K562 (cell line): Measurements from ENCODE around the gene DNAJC17. TPM values are rescaled to one million over a fixed set of nuclear protein-coding genes. Genes with fewer than 3 reads are reported as not detected.
A peak's percentile ranks its signal among the peaks of the same experiment; 100 is the strongest.

Experiments
- CBX8 ChIP-seq: fragments of 200-600 bp; sonication (generic); IDR thresholded peaks from 2 replicates; pipeline ENCODE4 v1.6.1; 2012; ENCODE audit warnings: borderline replicate concordance, mixed run types, low read depth, mild to moderate bottlenecking, moderate library complexity, mixed read lengths, low read length, control low read depth, inconsistent platforms; ENCODE audit not compliant: poor library complexity, severe bottlenecking; ENCODE audit errors: extremely low read depth
- CEBPG ChIP-seq, 3 experiments: fragments of 200-800 bp in 1 of 3; sonication (Bioruptor generic) in 1 of 3; sonication (generic) in 1 of 3; formaldehyde crosslinking in 1 of 3; IDR thresholded peaks in 2 of 3; conservative IDR thresholded peaks in 1 of 3; 2 replicates each; pipeline versions ENCODE4 v1.6.1 to v1.8.0; 2016 to 2022; ENCODE audit warnings: missing compliant biosample characterization in 2 of 3, missing genetic modification characterization in 2 of 3, mild to moderate bottlenecking in 1 of 3, missing genetic modification reagents in 1 of 3
- EHMT2 ChIP-seq: fragments of 450-650 bp; IDR thresholded peaks from 2 replicates; pipeline ENCODE4 v1.6.1; 2018; ENCODE audit warnings: antibody characterized with exemption
- EZH2 ChIP-seq: IDR thresholded peaks from 2 replicates; pipeline ENCODE4 v1.6.1; 2012; ENCODE audit warnings: low read depth, mild to moderate bottlenecking, inconsistent platforms, low read length, borderline replicate concordance
- RCOR1 ChIP-seq, 2 experiments: IDR thresholded peaks; 2 replicates each; pipeline ENCODE4 v1.6.1; 2012; ENCODE audit warnings: low read depth in 2 of 2, low read length in 2 of 2, borderline replicate concordance in 1 of 2, improper control_type of control experiment in 1 of 2
- XRCC4 ChIP-seq: IDR thresholded peaks from one replicate; pipeline ENCODE4 v1.6.1; 2011; ENCODE audit not compliant: insufficient read depth, insufficient read length; ENCODE audit errors: extremely low read depth
- ZNF696 ChIP-seq: fragments of 250-450 bp; sonication (Bioruptor Pico); conservative IDR thresholded peaks from 2 replicates; pipeline ENCODE4 v1.4.0; 2020; ENCODE audit warnings: mild to moderate bottlenecking, moderate library complexity
- polyA plus RNA-seq, 8 experiments: library from polyadenylated mRNA; depleted of rRNA in 4 of 8; stranded (reverse) in 5 of 8; unstranded in 3 of 8; fragments of >200 nt; fragmentation: Nextera tagmentation in 2 of 8; fragmentation: Illumina TruSeq in 1 of 8; extraction: Ambion mirVana in 2 of 8; extraction: Trizol in 1 of 8; gene quantifications; 2 replicates each; pipeline versions ENCODE4 v1.2.1 to v1.2.3, GENCODE V29; 2011 to 2014; ENCODE audit warnings: inconsistent platforms in 1 of 8, missing spikeins in 1 of 8
- total RNA-seq, 7 experiments: library from RNA; depleted of rRNA in 6 of 7; stranded (reverse); fragments of >200 nt in 6 of 7; fragmentation: Illumina TruSeq in 2 of 7; extraction: Trizol in 2 of 7; gene quantifications; 2 replicates each; pipeline versions ENCODE4 v1.2.1 to v1.2.3, GENCODE V29; 2011 to 2021; ENCODE audit warnings: low replicate concordance in 1 of 7
- TF ChIP-seq, protein P1 (sequence below): sonication (generic); formaldehyde crosslinking; IDR thresholded peaks from 2 replicates; pipeline ENCODE4 v1.8.0; 2023; ENCODE audit warnings: missing genetic modification reagents, mild to moderate bottlenecking, borderline replicate concordance
- TF ChIP-seq, protein P2 (sequence below): sonication (generic); formaldehyde crosslinking; IDR thresholded peaks from 2 replicates; pipeline ENCODE4 v1.8.1; 2023; ENCODE audit warnings: mild to moderate bottlenecking, missing genetic modification reagents, moderate library complexity
- TF ChIP-seq, protein P3 (sequence below): fragments of 450-650 bp; conservative IDR thresholded peaks from 2 replicates; pipeline ENCODE4 v1.6.1; 2016; ENCODE audit warnings: missing genetic modification characterization, low read depth, mild to moderate bottlenecking, control low read depth, missing compliant biosample characterization
- TF ChIP-seq, protein P4 (sequence below): IDR thresholded peaks from 3 replicates; pipeline ENCODE4 v1.6.1; 2011; ENCODE audit warnings: borderline replicate concordance, mild to moderate bottlenecking, moderate library complexity; ENCODE audit not compliant: insufficient read length; ENCODE audit errors: extremely low read depth

Gene DNAJC17
- total and polyA plus RNA-seq, 9 of the 15 experiments (the other 6 are each of a cell fraction or from before 2014, with no cell fraction given), result 2.4 to 79.4 (median 44.2) TPM

GRCh38 chr15:40825661-40826422 lies 18.6 kb upstream of the DNAJC17 start (continued):
- TF ChIP-seq, protein P1, sequence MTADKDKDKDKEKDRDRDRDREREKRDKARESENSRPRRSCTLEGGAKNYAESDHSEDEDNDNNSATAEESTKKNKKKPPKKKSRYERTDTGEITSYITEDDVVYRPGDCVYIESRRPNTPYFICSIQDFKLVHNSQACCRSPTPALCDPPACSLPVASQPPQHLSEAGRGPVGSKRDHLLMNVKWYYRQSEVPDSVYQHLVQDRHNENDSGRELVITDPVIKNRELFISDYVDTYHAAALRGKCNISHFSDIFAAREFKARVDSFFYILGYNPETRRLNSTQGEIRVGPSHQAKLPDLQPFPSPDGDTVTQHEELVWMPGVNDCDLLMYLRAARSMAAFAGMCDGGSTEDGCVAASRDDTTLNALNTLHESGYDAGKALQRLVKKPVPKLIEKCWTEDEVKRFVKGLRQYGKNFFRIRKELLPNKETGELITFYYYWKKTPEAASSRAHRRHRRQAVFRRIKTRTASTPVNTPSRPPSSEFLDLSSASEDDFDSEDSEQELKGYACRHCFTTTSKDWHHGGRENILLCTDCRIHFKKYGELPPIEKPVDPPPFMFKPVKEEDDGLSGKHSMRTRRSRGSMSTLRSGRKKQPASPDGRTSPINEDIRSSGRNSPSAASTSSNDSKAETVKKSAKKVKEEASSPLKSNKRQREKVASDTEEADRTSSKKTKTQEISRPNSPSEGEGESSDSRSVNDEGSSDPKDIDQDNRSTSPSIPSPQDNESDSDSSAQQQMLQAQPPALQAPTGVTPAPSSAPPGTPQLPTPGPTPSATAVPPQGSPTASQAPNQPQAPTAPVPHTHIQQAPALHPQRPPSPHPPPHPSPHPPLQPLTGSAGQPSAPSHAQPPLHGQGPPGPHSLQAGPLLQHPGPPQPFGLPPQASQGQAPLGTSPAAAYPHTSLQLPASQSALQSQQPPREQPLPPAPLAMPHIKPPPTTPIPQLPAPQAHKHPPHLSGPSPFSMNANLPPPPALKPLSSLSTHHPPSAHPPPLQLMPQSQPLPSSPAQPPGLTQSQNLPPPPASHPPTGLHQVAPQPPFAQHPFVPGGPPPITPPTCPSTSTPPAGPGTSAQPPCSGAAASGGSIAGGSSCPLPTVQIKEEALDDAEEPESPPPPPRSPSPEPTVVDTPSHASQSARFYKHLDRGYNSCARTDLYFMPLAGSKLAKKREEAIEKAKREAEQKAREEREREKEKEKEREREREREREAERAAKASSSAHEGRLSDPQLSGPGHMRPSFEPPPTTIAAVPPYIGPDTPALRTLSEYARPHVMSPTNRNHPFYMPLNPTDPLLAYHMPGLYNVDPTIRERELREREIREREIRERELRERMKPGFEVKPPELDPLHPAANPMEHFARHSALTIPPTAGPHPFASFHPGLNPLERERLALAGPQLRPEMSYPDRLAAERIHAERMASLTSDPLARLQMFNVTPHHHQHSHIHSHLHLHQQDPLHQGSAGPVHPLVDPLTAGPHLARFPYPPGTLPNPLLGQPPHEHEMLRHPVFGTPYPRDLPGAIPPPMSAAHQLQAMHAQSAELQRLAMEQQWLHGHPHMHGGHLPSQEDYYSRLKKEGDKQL (CRISPR knock-in tag), result no peak
- TF ChIP-seq CEBPG (CRISPR knock-in tag; IDR thresholded peaks at IDR 0.05), result no peak
- TF ChIP-seq CEBPG (tag; conservative IDR thresholded peaks at IDR 0.05 in 1 of 2, IDR thresholded peaks at IDR 0.05 in 1 of 2), result no peak; a peak in 1 of 4 replicates
- TF ChIP-seq ZNF696, result no peak
- TF ChIP-seq, protein P2, sequence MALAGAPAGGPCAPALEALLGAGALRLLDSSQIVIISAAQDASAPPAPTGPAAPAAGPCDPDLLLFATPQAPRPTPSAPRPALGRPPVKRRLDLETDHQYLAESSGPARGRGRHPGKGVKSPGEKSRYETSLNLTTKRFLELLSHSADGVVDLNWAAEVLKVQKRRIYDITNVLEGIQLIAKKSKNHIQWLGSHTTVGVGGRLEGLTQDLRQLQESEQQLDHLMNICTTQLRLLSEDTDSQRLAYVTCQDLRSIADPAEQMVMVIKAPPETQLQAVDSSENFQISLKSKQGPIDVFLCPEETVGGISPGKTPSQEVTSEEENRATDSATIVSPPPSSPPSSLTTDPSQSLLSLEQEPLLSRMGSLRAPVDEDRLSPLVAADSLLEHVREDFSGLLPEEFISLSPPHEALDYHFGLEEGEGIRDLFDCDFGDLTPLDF, result no peak
- TF ChIP-seq, protein P3, sequence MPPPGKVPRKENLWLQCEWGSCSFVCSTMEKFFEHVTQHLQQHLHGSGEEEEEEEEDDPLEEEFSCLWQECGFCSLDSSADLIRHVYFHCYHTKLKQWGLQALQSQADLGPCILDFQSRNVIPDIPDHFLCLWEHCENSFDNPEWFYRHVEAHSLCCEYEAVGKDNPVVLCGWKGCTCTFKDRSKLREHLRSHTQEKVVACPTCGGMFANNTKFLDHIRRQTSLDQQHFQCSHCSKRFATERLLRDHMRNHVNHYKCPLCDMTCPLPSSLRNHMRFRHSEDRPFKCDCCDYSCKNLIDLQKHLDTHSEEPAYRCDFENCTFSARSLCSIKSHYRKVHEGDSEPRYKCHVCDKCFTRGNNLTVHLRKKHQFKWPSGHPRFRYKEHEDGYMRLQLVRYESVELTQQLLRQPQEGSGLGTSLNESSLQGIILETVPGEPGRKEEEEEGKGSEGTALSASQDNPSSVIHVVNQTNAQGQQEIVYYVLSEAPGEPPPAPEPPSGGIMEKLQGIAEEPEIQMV, result no peak
- TF ChIP-seq, protein P4, sequence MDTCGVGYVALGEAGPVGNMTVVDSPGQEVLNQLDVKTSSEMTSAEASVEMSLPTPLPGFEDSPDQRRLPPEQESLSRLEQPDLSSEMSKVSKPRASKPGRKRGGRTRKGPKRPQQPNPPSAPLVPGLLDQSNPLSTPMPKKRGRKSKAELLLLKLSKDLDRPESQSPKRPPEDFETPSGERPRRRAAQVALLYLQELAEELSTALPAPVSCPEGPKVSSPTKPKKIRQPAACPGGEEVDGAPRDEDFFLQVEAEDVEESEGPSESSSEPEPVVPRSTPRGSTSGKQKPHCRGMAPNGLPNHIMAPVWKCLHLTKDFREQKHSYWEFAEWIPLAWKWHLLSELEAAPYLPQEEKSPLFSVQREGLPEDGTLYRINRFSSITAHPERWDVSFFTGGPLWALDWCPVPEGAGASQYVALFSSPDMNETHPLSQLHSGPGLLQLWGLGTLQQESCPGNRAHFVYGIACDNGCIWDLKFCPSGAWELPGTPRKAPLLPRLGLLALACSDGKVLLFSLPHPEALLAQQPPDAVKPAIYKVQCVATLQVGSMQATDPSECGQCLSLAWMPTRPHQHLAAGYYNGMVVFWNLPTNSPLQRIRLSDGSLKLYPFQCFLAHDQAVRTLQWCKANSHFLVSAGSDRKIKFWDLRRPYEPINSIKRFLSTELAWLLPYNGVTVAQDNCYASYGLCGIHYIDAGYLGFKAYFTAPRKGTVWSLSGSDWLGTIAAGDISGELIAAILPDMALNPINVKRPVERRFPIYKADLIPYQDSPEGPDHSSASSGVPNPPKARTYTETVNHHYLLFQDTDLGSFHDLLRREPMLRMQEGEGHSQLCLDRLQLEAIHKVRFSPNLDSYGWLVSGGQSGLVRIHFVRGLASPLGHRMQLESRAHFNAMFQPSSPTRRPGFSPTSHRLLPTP, result no peak
- TF ChIP-seq EHMT2, result no peak
- no peak for TF ChIP-seq EZH2
- peak; percentile 67 to 94 for TF ChIP-seq RCOR1 (IDR thresholded peaks at IDR 0.05; ENCODE audit: borderline replicate concordance in 1 of 2, low read depth in 2 of 2, low read length in 2 of 2)
- TF ChIP-seq CBX8, result no peak
- TF ChIP-seq XRCC4, result no peak
